PC-9 (cell line): ENCODE results near the gene USH2A. TPM values are rescaled to one million over a fixed set of nuclear protein-coding genes. Genes with fewer than 3 reads are reported as not detected.

Experiments
- BruUV-seq: library from RNA; stranded (reverse); fragments of 400-500 nt; replicated peaks from 2 replicates; lab custom pipeline; 2021; lab: Mats Ljungman, UMichigan
- CTCF ChIA-PET: fragments of 300-600 bp; sonication (Branson Sonifier 250); formaldehyde crosslinking; loops from one replicate; lab custom pipeline; 2022; ENCODE audit warnings: antibody characterized with exemption; lab: Charles Lee
- POLR2A ChIA-PET: fragments of 300-600 bp; sonication (Branson Sonifier 250); formaldehyde crosslinking; loops from one replicate; lab custom pipeline; 2022; ENCODE audit warnings: antibody characterized with exemption; ENCODE audit not compliant: unreplicated experiment; lab: Charles Lee
- DNase-seq, 2 experiments: peaks; one replicate each; pipeline versions ENCODE4 v3.0.0 to v3.0.0-alpha.2; 2015 to 2022; ENCODE audit warnings: mixed read lengths in 1 of 2
- H2AFZ ChIP-seq: fragments of 200-600 bp; sonication (generic); 2 replicates; pipeline ENCODE4 v1.8.1; 2017; ENCODE audit warnings: antibody characterized with exemption
- H3F3A ChIP-seq: fragments of 200-600 bp; sonication (generic); 2 replicates; pipeline ENCODE4 v1.8.1; 2017; ENCODE audit warnings: antibody characterized with exemption, mild to moderate bottlenecking, low read depth; ENCODE audit not compliant: insufficient read depth
- H3K27ac ChIP-seq: fragments of 200-600 bp; sonication (generic); 2 replicates; pipeline ENCODE4 v1.6.1; 2016; ENCODE audit warnings: mixed run types
- H3K27me3 ChIP-seq: fragments of 200-600 bp; sonication (generic); 2 replicates; pipeline ENCODE4 v1.6.1; 2016; ENCODE audit warnings: low read depth, mixed run types; ENCODE audit not compliant: insufficient read depth
- H3K36me3 ChIP-seq: fragments of 200-600 bp; sonication (generic); 2 replicates; pipeline ENCODE4 v1.6.1; 2016; ENCODE audit warnings: low read depth, mixed run types
- H3K4me1 ChIP-seq: fragments of 200-600 bp; sonication (generic); replicated peaks from 2 replicates; pipeline ENCODE4 v1.6.1; 2016; ENCODE audit warnings: mixed run types; ENCODE audit not compliant: insufficient read depth
- H3K4me2 ChIP-seq: fragments of 200-600 bp; sonication (generic); 2 replicates; pipeline ENCODE4 v1.6.1; 2017; ENCODE audit warnings: mixed run types
- H3K4me3 ChIP-seq: fragments of 200-600 bp; sonication (generic); 2 replicates; pipeline ENCODE4 v1.6.1; 2016; ENCODE audit warnings: mixed run types
- H3K79me2 ChIP-seq: fragments of 200-600 bp; sonication (generic); 2 replicates; pipeline ENCODE4 v1.6.1; 2017; ENCODE audit warnings: low read depth, mixed run types
- H3K9me2 ChIP-seq: fragments of 200-600 bp; sonication (generic); 2 replicates; pipeline ENCODE4 v1.8.1; 2017; ENCODE audit warnings: mild to moderate bottlenecking; ENCODE audit not compliant: insufficient read depth
- H3K9me3 ChIP-seq: fragments of 200-600 bp; sonication (generic); 2 replicates; pipeline ENCODE4 v1.8.1; 2016; ENCODE audit warnings: low read depth; ENCODE audit not compliant: insufficient read depth
- H4K20me1 ChIP-seq: fragments of 200-600 bp; sonication (generic); 2 replicates; pipeline ENCODE4 v1.8.1; 2017; ENCODE audit not compliant: insufficient read depth
- CTCF ChIP-seq: fragments of 200-600 bp; sonication (generic); conservative IDR thresholded peaks from 2 replicates; pipeline ENCODE4 v1.6.1; 2017; ENCODE audit warnings: mixed run types, antibody characterized with exemption, mild to moderate bottlenecking, moderate library complexity
- EZH2 ChIP-seq: fragments of 200-600 bp; sonication (generic); IDR thresholded peaks from 2 replicates; pipeline ENCODE4 v1.8.0; 2017; ENCODE audit warnings: antibody characterized with exemption, low read depth
- intact Hi-C: fragments of 100-400 bp; cut with micrococcal nuclease; formaldehyde crosslinking; loops from one replicate; pipeline ENCODE4 v1.10.0; 2022; ENCODE audit not compliant: unreplicated experiment
- total RNA-seq: library from RNA; stranded (reverse); gene quantifications from 2 replicates; pipeline ENCODE4 v1.2.3, GENCODE V29; 2021

Gene USH2A
- total RNA-seq, 1 experiment from 2014 or later = not detected

- intact Hi-C loops = no loop called here
- Histone ChIP-seq H3K9me3 (no peaks in the 10 kb centered on the region), H3K27me3 (no peaks in the 10 kb centered on the region), H3K4me3 (no peak overlapping the region), H3K9me2 (no peaks in the 10 kb centered on the region), H3K36me3 (no peaks in the 10 kb centered on the region), H2AFZ (no peak overlapping the region), H3K27ac (0 out of 2 replicates have a peak overlapping the region, but pooled peaks have one; percentile 25), H3K4me1 (peaks cover 9% of the 10 kb centered on the region; the same call in 1 of the 2 replicates), H3K79me2 (no peaks in the 10 kb centered on the region), H3F3A (0 out of 2 replicates have a peak, but pooled peaks cover 4% of the 10 kb centered on the region), H3K4me2 (no peak overlapping the region), H4K20me1 (no peaks in the 10 kb centered on the region)
- peak in 1 of 2 experiments; percentile 69 for DNase-seq
- TF ChIP-seq EZH2 (no peak), CTCF (no peak)
- no TSS peak for BruUV-seq
- ChIA-PET CTCF (no interaction called here), POLR2A (no interaction called here)
These were observed 41.2 kb upstream of the USH2A start for GRCh38 chr1:216464489-216464888.

- intact Hi-C loops = no loop called here
- no peak overlapping the region for H3K4me2 ChIP-seq
These were observed 39.0 kb upstream of the USH2A start for GRCh38 chr1:216462066-216462775.

GRCh38 chr1:216461466-216461865 is 38.2 kb upstream of the USH2A start:
- POLR2A ChIA-PET = no interaction called here
- peaks cover 9% of the 10 kb centered on the region; the same call in 1 of the 2 replicates for H3K4me1 ChIP-seq
- no peaks in the 10 kb centered on the region for H3K9me2 ChIP-seq
- intact Hi-C loops = no loop called here
- H3K36me3 ChIP-seq = no peaks in the 10 kb centered on the region
- no TSS peak for BruUV-seq
- H3K79me2 ChIP-seq = no peaks in the 10 kb centered on the region
- no peak overlapping the region for H2AFZ ChIP-seq
- no peak overlapping the region for H3K27ac ChIP-seq
- H3F3A ChIP-seq = 0 out of 2 replicates have a peak, but pooled peaks cover 4% of the 10 kb centered on the region
- CTCF ChIA-PET = no interaction called here
- no peak for TF ChIP-seq CTCF
- no peak for TF ChIP-seq EZH2
- H3K4me3 ChIP-seq = no peak overlapping the region
- DNase-seq = no peak
- H3K27me3 ChIP-seq = no peaks in the 10 kb centered on the region
- no peaks in the 10 kb centered on the region for H3K9me3 ChIP-seq
- no peaks in the 10 kb centered on the region for H4K20me1 ChIP-seq
- no peak overlapping the region for H3K4me2 ChIP-seq

More at GRCh38 chr1:216462066-216462775, 39.0 kb upstream of the USH2A start:
- Histone ChIP-seq H3K4me3 (no peak overlapping the region), H3F3A (0 out of 2 replicates have a peak, but pooled peaks cover 4% of the 10 kb centered on the region), H3K4me1 (peaks cover 9% of the 10 kb centered on the region; the same call in 1 of the 2 replicates), H3K27ac (no peak overlapping the region), H3K9me2 (no peaks in the 10 kb centered on the region), H3K27me3 (no peaks in the 10 kb centered on the region), H3K9me3 (no peaks in the 10 kb centered on the region), H4K20me1 (no peaks in the 10 kb centered on the region), H3K36me3 (no peaks in the 10 kb centered on the region), H3K79me2 (no peaks in the 10 kb centered on the region), H2AFZ (no peak overlapping the region)
- TF ChIP-seq EZH2 = no peak
- no TSS peak for BruUV-seq
- POLR2A ChIA-PET = no interaction called here
- CTCF ChIA-PET = no interaction called here
- no peak for DNase-seq
